ENCODE measurements around the gene ANKH. TPM values are rescaled to one million over a fixed set of nuclear protein-coding genes. Genes with fewer than 3 reads are reported as not detected.

ANKH gene
- total and polyA plus RNA-seq, 2 donors (not counting 1 experiment from before 2014, with no cell fraction given): 13.7 to 71.1 TPM

GRCh38 chr5:14872070-14872989 lies 752 bp upstream of the ANKH start:
- H4K20me1 ChIP-seq (ENCODE audit: control insufficient read depth, insufficient read depth, low read length, poor library complexity, severe bottlenecking): peaks cover 6% of the 10 kb centered on the region
- H3K36me3 ChIP-seq (replicated peaks in 1 of 2; ENCODE audit: control extremely low read depth in 1 of 2, control insufficient read depth in 1 of 2, extremely low read depth in 1 of 2, insufficient read depth in 2 of 2, low read length in 1 of 2): no peaks in the 10 kb centered on the region
- intact Hi-C loops (cut with micrococcal nuclease): loop anchor here (1.0 to 5.0 kb wide), 3 partner anchors 120 to 530 kb away; partner anchors contain the start of gene OTULIN
- H3K79me2 ChIP-seq (ENCODE audit: control insufficient read depth, insufficient read depth, low read length): peaks cover 5% of the 10 kb centered on the region
- peak overlapping the region; percentile 92 for H3K4me2 ChIP-seq (replicated peaks; ENCODE audit: low read depth, low read length, poor library complexity, severe bottlenecking)
- H3K9me3 Mint-ChIP-seq (ENCODE audit: insufficient read depth): no peaks in the 10 kb centered on the region
- peak; percentile 72 for DNase-seq
- H3K27ac Mint-ChIP-seq: peak overlapping the region; percentile 87
- peak overlapping the region; percentile 88 for H2AFZ ChIP-seq (ENCODE audit: insufficient read depth, low read depth, low read length, poor library complexity, severe bottlenecking)
- peak overlapping the region; percentile 94 for H3K4me3 Mint-ChIP-seq
- peaks cover 13 to 22% of the 10 kb centered on the region in 2 donors for H3K4me1 ChIP-seq (ENCODE audit: control insufficient read depth in 2 of 2, insufficient read depth in 2 of 2, low read length in 2 of 2)
- TF ChIP-seq EZH2 (IDR thresholded peaks at IDR 0.05; ENCODE audit: borderline replicate concordance, insufficient read depth, low read depth, low read length, poor library complexity, severe bottlenecking) (no peak), CTCF (IDR thresholded peaks at IDR 0.05) (peak; percentile 20)
- peaks cover 0 to 3% (median 0%) of the 10 kb centered on the region in 4 experiments for H3K27me3 ChIP-seq (replicated peaks in 1 of 4; ENCODE audit: control extremely low read depth in 1 of 4, control insufficient read depth in 3 of 4, insufficient read depth in 4 of 4, low read length in 3 of 4)
- no peaks in the 10 kb centered on the region for H3K9me3 ChIP-seq (ENCODE audit: control extremely low read depth in 1 of 3, control insufficient read depth in 2 of 3, insufficient read depth in 1 of 3, low read length in 2 of 3)
- H3K27ac ChIP-seq (ENCODE audit: low read length in 2 of 2): peak overlapping the region; percentile 24 to 74
- peak; percentile 46 for ATAC-seq (ENCODE audit: low read depth)
- peaks cover 12% of the 10 kb centered on the region for H3K27me3 Mint-ChIP-seq
- H3K9ac ChIP-seq (ENCODE audit: low read length): peak overlapping the region; percentile 73
- peak overlapping the region; percentile 7 to 76 (median 64) for H3K4me3 ChIP-seq (ENCODE audit: control extremely low read depth in 1 of 5, extremely low read depth in 1 of 5, insufficient read depth in 1 of 5, low read depth in 2 of 5, low read length in 4 of 5)
- WGBS (ENCODE audit: insufficient coverage): under 1% methylated on average over 70 of the region's 73 CpGs
- POLR2A ChIA-PET: no interaction called here
- peaks cover 25% of the 10 kb centered on the region for H3K4me1 Mint-ChIP-seq
- CTCF ChIA-PET: interaction anchor here (0.7 to 5.4 kb wide), 10 partner anchors 74 to 188 kb away, joined by 3 to 53 read pairs (median 5); no protein-coding TSS in a partner anchor
